ENCODE measurements around the gene MST1. TPM values are rescaled to one million over a fixed set of nuclear protein-coding genes. Genes with fewer than 3 reads are reported as not detected.

MST1 gene
- total RNA-seq, 4 donors from 2014 or later: 12.2 to 116 (median 15.1) TPM

DNA sequence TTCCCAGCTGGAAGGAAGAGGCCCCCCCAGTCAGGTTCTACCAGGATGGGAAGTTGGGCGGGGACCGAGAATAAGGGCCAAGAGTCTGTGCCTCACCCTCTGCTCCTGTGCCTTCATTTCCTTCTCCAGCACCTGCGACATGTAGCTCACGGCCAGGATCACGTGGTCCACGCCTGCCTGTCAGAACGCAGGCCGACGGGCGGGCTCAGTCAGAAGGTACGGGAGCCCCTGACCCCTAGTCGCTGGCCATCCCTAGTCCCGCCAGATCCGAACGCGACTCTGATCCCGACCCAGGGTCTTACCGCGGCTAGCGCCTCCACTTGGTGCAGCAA lies 34.0 kb upstream of the MST1 start:
- Histone ChIP-seq H3K4me1 (peaks cover 24 to 52% (median 38%) of the 10 kb centered on the region in 4 donors), H3K4me3 (peak overlapping the region; percentile 87 to 92 (median 89)), H3K36me3 (peaks cover 0 to 6% (median 0%) of the 10 kb centered on the region in 4 donors), H3K9me3 (no peaks in the 10 kb centered on the region), H3K27me3 (no peaks in the 10 kb centered on the region), H3K27ac (peak overlapping the region; percentile 94 to 99 (median 98))
- WGBS, 2 donors (ENCODE audit: low coverage in 1 of 2): 0% methylated on average over 2 of the region's 20 CpGs; no CpG with 5 or more reads in 1 of the 2 donors
- DNase-seq: peak; percentile 88
- intact Hi-C loops (cut with DNase I; ENCODE audit: low total_unique reads) (no loop called here), in situ Hi-C loops (cut with MboI; ENCODE audit: low pct_ligation_motif_present in 1 of 4, low pct_unique_long_range_greater_than_20kb in 1 of 4, low sequenced_read_pairs in 3 of 4) (loop anchor here in 1 of 4 donors (5.0 kb wide), 1 partner anchor 64 kb away; the partner anchor contains the start of gene IP6K1)
- peak in 1 of 3 donors; percentile 48 for TF ChIP-seq POLR2AphosphoS5 (IDR thresholded peaks at IDR 0.05)
- TF ChIP-seq POLR2A (IDR thresholded peaks at IDR 0.05): no peak

DNA sequence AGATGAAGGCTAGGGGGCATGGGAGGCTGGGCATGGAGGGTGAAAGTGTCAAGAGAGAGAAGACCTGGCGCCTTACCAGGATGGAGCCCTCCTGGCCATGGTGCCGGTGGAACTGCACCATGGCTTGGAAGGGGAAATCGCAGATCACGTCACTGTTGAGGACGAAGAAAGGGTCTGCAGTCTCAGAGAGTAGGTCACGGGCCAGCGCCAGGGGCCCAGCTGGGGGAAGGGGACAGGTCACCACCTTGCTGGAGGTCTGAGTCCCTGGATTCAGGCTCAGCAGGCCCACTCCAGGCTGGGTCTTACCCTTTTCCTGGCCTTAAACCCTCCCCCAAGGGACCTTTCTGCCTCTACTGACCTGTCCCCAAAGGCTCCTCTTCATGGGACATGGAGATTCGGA lies 33.6 kb upstream of the MST1 start:
- peak overlapping the region; percentile 87 to 92 (median 89) for H3K4me3 ChIP-seq
- WGBS, 2 donors (ENCODE audit: low coverage in 1 of 2): 45% methylated on average over 8 of the region's 8 CpGs; no CpG with 5 or more reads in 1 of the 2 donors
- peak overlapping the region; percentile 94 to 99 (median 98) for H3K27ac ChIP-seq
- DNase-seq: no peak
- no peaks in the 10 kb centered on the region for H3K27me3 ChIP-seq
- in situ Hi-C loops (cut with MboI; ENCODE audit: low pct_ligation_motif_present in 1 of 4, low pct_unique_long_range_greater_than_20kb in 1 of 4, low sequenced_read_pairs in 3 of 4): loop anchor here in 1 of 4 donors (5.0 kb wide), 1 partner anchor 64 kb away; the partner anchor contains the start of gene IP6K1
- TF ChIP-seq POLR2A (IDR thresholded peaks at IDR 0.05) (no peak), EP300 (IDR thresholded peaks at IDR 0.05; ENCODE audit: low read depth) (no peak), CTCF (IDR thresholded peaks at IDR 0.05) (no peak), POLR2AphosphoS5 (IDR thresholded peaks at IDR 0.05) (no peak)
- intact Hi-C loops (cut with DNase I; ENCODE audit: low total_unique reads): no loop called here
- no peaks in the 10 kb centered on the region for H3K9me3 ChIP-seq
- H3K36me3 ChIP-seq: peaks cover 0 to 6% (median 0%) of the 10 kb centered on the region in 4 donors
- peaks cover 24 to 53% (median 38%) of the 10 kb centered on the region in 4 donors for H3K4me1 ChIP-seq

DNA sequence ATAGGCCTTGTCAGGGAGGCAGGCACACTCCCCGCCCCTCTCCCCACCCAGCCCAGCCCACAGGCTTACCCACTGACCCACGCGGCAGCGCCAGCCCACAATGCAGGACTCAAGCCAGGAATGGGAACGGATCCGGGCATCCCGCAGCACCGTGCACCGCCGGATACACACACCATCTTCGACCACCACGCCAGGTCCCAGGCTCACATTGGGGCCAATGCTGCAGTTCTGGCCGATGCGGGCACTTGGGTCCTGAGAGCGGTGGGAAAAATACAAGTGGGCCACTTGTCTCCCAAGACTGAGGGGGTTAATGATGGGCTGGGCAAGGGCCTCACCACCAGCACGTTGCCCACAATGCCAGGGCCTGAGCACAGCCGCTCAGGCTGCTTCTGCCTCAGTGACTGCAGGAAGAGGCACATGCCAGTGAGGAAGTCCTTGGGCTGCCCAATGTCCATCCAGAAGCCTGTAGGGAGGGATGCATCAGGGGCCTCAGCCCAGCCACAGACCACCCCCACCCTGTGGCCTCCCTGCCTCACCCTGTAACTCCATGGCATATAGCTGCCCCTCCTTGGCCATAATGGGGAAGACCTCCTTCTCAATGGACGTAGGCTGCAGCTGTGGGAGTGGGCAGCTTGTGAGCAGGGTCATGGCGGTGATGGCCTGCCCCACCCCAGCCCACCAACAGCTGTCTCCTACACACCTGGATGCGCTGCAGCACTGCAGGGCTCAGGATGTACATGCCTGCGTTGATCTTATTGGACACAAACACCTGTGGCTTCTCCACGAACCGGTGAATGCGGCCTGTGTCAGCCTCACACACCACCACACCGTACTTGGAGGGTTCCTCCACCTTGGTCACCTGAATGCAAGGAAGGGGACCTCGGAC lies 32.9 kb upstream of the MST1 start:
- DNase-seq: no peak
- 86% methylated on average over 26 of the region's 26 CpGs; no CpG with 5 or more reads in 1 of the 2 donors for WGBS, 2 donors (ENCODE audit: low coverage in 1 of 2)
- Histone ChIP-seq H3K4me3 (no peak overlapping the region), H3K4me1 (peaks cover 24 to 53% (median 38%) of the 10 kb centered on the region in 4 donors), H3K27me3 (no peaks in the 10 kb centered on the region), H3K9me3 (no peaks in the 10 kb centered on the region), H3K36me3 (peaks cover 0 to 3% (median 0%) of the 10 kb centered on the region in 4 donors), H3K27ac (peak overlapping the region; percentile 94 to 99 (median 98))
- in situ Hi-C loops (cut with MboI; ENCODE audit: low pct_ligation_motif_present in 1 of 4, low pct_unique_long_range_greater_than_20kb in 1 of 4, low sequenced_read_pairs in 3 of 4): loop anchor here in 1 of 4 donors (5.0 kb wide), 1 partner anchor 65 kb away; the partner anchor contains the start of gene IP6K1
- TF ChIP-seq POLR2A (IDR thresholded peaks at IDR 0.05) (no peak), EP300 (IDR thresholded peaks at IDR 0.05; ENCODE audit: low read depth) (no peak), CTCF (IDR thresholded peaks at IDR 0.05) (no peak), POLR2AphosphoS5 (IDR thresholded peaks at IDR 0.05) (no peak)
- intact Hi-C loops (cut with DNase I; ENCODE audit: low total_unique reads): no loop called here

DNA sequence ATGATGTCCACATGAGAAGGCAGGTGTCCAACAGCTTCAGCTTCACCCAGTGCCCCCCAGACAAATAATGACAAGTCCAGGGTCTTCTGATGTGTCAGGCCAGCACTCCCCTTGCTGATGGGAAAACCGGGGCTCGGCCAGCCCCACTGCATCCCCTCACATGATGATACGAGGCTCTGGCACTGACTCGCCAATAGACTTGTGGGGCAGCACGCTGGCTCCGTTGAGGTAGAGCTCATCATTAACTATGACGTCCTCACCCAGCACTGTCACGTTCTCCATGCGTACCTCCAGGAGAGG lies 32.3 kb upstream of the MST1 start:
- Histone ChIP-seq H3K9me3 (no peaks in the 10 kb centered on the region), H3K36me3 (no peaks in the 10 kb centered on the region), H3K27me3 (no peaks in the 10 kb centered on the region), H3K27ac (no peak overlapping the region), H3K4me1 (peaks cover 24 to 52% (median 37%) of the 10 kb centered on the region in 4 donors), H3K4me3 (no peak overlapping the region)
- DNase-seq: no peak
- intact Hi-C loops (cut with DNase I; ENCODE audit: low total_unique reads) (no loop called here), in situ Hi-C loops (cut with MboI; ENCODE audit: low pct_ligation_motif_present in 1 of 4, low pct_unique_long_range_greater_than_20kb in 1 of 4, low sequenced_read_pairs in 3 of 4) (loop anchor here in 1 of 4 donors (5.0 kb wide), 1 partner anchor 66 kb away; the partner anchor contains the start of gene IP6K1)
- TF ChIP-seq POLR2AphosphoS5 (IDR thresholded peaks at IDR 0.05) (no peak), POLR2A (IDR thresholded peaks at IDR 0.05) (no peak), CTCF (IDR thresholded peaks at IDR 0.05) (no peak), EP300 (IDR thresholded peaks at IDR 0.05; ENCODE audit: low read depth) (no peak)
- WGBS, 2 donors (ENCODE audit: low coverage in 1 of 2): 77 to 88% methylated on average over 4 to 9 of the region's 9 CpGs

Measured in transverse colon (tissue), 4 donors.